AG04450 (cell line): ENCODE measurements around the gene NT5DC4. TPM values are rescaled to one million over a fixed set of nuclear protein-coding genes. Genes with fewer than 3 reads are reported as not detected.

Experiments used
- CTCF ChIA-PET: fragments of 300-600, 350-600 bp; formaldehyde crosslinking; extraction: SDS; loops from one replicate; lab custom pipeline; 2022; ENCODE audit warnings: antibody characterized with exemption, inconsistent platforms; lab: Charles Lee
- POLR2A ChIA-PET: fragments of 350-600 bp; formaldehyde crosslinking; extraction: SDS; loops from one replicate; lab custom pipeline; 2021; ENCODE audit warnings: antibody characterized with exemption, inconsistent platforms; lab: Yijun Ruan, JAX
- DNase-seq: peaks from one replicate; pipeline ENCODE4 v3.0.0-alpha.2; 2011; ENCODE audit warnings: low read depth, low spot score
- H3K27ac ChIP-seq: one replicate; pipeline ENCODE4 v1.5.1; 2012; ENCODE audit warnings: low read depth, low read length, control low read depth
- H3K27me3 ChIP-seq: one replicate; pipeline ENCODE4 v1.6.0; 2012; ENCODE audit warnings: low read length; ENCODE audit not compliant: control insufficient read depth, insufficient read depth
- H3K4me3 ChIP-seq: 2 replicates; pipeline ENCODE4 v1.5.1; 2011; ENCODE audit warnings: mild to moderate bottlenecking, low read depth, low read length, control low read depth
- H3K9me3 ChIP-seq: 2 replicates; pipeline ENCODE4 v1.5.1; 2012; ENCODE audit warnings: low read length; ENCODE audit not compliant: control insufficient read depth, insufficient read depth
- polyA plus RNA-seq: library from polyadenylated mRNA; depleted of rRNA; stranded (reverse); fragments of >200 nt; gene quantifications from 2 replicates; pipeline ENCODE4 v1.2.3, GENCODE V29; 2011
- TF ChIP-seq, protein P1 (sequence below): IDR thresholded peaks from 2 replicates; pipeline ENCODE4 v1.5.1; 2011; ENCODE audit warnings: low read depth, low read length, control low read depth, inconsistent platforms

Gene NT5DC4
- polyA plus RNA-seq, 1 experiment, result not detected

DNA sequence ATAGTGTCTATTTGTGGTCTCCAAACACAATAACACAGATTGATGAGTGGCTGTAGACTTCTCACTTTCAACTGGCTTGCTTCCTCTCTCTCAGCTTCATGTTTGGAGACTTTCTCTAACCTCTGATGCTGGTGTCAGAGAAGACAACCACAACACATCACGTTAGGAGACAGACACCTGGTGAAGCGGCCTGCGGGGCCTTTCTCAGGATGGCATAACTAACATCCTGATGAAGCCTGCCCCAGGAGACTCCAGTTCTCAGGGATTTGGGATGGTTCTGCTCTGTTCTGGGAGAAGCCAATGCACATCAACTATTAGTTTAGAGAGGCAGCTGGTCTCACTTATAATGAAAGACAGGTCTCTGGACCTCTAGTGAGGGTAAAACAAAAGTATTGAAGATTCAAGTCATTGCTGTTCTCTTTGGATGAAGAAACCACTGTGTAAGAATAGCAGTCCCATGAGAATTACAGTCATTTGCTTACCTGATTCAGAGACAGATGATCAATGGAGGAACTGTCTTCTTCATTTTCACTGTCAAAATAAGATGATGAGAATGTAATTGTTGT, 61.5 kb downstream of the NT5DC4 start:
- Histone ChIP-seq H3K4me3 (no peak overlapping the region), H3K27ac (no peak overlapping the region), H3K27me3 (no peaks in the 10 kb centered on the region), H3K9me3 (no peaks in the 10 kb centered on the region)
- CTCF ChIA-PET, result interaction anchor here (1.2 to 2.3 kb wide), 3 partner anchors 33 to 55 kb away, joined by 3 to 15 read pairs (median 3); no protein-coding TSS in a partner anchor
- POLR2A ChIA-PET, result no interaction called here
- no peak for DNase-seq
- TF ChIP-seq, protein P1, sequence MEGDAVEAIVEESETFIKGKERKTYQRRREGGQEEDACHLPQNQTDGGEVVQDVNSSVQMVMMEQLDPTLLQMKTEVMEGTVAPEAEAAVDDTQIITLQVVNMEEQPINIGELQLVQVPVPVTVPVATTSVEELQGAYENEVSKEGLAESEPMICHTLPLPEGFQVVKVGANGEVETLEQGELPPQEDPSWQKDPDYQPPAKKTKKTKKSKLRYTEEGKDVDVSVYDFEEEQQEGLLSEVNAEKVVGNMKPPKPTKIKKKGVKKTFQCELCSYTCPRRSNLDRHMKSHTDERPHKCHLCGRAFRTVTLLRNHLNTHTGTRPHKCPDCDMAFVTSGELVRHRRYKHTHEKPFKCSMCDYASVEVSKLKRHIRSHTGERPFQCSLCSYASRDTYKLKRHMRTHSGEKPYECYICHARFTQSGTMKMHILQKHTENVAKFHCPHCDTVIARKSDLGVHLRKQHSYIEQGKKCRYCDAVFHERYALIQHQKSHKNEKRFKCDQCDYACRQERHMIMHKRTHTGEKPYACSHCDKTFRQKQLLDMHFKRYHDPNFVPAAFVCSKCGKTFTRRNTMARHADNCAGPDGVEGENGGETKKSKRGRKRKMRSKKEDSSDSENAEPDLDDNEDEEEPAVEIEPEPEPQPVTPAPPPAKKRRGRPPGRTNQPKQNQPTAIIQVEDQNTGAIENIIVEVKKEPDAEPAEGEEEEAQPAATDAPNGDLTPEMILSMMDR, result no peak

DNA sequence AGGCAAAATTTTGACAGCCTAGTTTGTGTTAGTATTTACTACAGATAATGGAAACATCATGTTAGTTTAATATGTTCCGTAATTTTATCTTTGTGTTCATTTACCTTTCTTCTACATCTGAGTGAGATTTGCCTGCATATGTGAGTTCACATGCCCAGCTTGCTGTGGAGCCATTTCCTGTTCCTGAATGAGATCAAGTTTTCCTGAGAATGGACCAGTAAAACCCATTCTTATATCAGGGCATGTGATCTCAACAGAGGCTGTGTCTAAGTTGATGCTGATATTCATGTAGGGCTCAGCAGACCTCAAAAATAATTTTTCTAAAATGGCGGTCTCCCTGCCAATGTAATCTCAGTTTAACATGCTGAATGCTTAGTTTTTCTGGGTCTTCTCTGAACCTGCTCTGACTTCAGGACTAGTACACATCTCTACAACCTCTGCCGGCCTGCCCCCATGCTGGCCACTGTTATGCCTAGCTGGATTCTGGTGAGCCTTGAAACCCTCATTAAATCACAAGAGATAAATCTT, 62.4 kb downstream of the NT5DC4 start:
- DNase-seq, result no peak
- Histone ChIP-seq H3K27me3 (no peaks in the 10 kb centered on the region), H3K4me3 (no peak overlapping the region), H3K27ac (no peak overlapping the region), H3K9me3 (no peaks in the 10 kb centered on the region)
- TF ChIP-seq, protein P1, result no peak
- POLR2A ChIA-PET, result no interaction called here
- CTCF ChIA-PET, result interaction anchor here (1.0 to 1.6 kb wide), 2 partner anchors 56 to 158 kb away, joined by 3 read pairs; no protein-coding TSS in a partner anchor

DNA sequence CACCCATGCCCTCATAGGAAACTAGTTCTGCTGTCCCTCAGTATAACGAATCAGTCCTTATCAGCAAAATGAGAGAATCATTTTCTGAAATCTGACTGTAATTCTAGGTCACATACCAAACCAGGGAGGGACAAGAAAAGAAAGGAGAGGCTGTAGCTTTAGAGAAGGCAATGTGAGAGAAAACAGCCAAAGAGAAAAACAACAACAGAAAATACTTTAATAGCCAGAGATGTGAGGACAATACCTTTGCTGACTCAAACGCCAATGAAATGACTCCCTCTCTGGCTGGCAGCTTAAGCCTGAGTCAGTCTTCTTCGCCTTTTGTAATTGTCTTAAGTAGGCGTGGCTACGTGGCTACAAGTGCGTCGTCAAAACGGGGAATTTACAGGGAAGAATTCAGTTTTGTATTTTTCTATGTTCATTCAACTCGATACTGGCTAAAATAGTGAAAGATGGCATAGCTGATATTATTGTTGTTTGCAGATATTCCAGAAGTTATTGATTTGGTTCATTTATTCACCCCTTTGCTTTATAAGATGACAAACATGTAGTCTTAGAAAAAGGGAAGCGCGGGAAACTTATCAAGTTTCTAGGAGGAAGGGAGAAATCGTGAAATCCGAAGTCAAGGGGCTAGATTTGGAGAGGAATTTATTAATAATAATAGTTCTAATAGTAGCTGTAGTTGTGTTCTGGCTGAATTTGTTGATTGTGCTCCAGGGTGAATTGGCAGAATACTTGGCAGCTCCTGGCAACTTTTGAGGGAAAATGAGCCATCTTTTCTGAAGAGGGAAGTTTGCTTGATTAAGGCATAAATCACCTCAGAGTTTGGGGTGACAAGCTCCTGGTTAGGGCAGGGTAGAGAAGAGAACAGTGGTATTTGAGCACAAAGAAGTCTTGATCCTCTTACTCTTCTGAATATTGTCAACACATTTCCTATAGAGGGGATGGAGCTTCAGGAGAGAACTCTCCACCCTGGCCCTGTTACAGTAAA, 63.7 kb downstream of the NT5DC4 start, which contains the start of gene IL1A:
TSS of gene IL1A (minus strand) at position 295 of the 991 bp plus-strand sequence. CDS start 723 bp downstream, outside the sequence.
- Histone ChIP-seq H3K9me3 (no peaks in the 10 kb centered on the region), H3K27ac (no peak within 1 kb of the TSS), H3K4me3 (no peak within 1 kb of the TSS), H3K27me3 (no peaks in the 10 kb centered on the region)
- TF ChIP-seq, protein P1, result no peak
- DNase-seq, result no peak
- CTCF ChIA-PET, result interaction anchor here (0.7 to 1.2 kb wide), 3 partner anchors 35 to 158 kb away, joined by 3 read pairs; no protein-coding TSS in a partner anchor
- POLR2A ChIA-PET, result no interaction called here

DNA sequence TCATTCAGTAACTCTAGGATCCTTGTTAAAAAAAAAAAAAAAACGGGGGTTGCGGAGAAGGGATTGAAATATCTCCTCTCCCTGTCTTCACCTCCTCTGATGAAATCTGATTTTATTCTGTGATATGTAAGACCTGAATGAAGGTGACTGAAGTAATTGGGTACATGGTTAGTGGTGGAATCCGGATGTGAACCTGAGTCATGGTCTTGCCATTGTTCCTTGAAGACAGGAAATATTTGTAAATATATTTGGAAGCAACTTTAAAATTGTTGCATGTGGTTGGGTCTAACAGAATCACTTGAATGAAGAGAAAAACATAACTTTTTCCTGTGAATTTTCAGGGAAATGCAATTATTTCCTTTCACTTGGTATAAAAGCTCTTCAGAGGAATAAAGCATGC, 66.5 kb downstream of the NT5DC4 start:
- no peak overlapping the region for H3K27ac ChIP-seq
- TF ChIP-seq, protein P1, result no peak
- ChIA-PET CTCF (interaction anchor here (0.7 to 1.3 kb wide), 2 partner anchors 27 to 172 kb away, joined by 3 to 4 read pairs; no protein-coding TSS in a partner anchor), POLR2A (no interaction called here)
- H3K9me3 ChIP-seq, result no peaks in the 10 kb centered on the region; the same call in 1 of the 2 replicates
- no peak overlapping the region for H3K4me3 ChIP-seq
- H3K27me3 ChIP-seq, result no peaks in the 10 kb centered on the region
- no peak for DNase-seq
